Measurements from ENCODE around the gene MAP3K9. TPM values are rescaled to one million over a fixed set of nuclear protein-coding genes. Genes with fewer than 3 reads are reported as not detected.
"Not testable (repeated sequence)": the region's sequence is repeated elsewhere in the genome, so short reads cannot be mapped to it uniquely, and the experiment has no call there.

MAP3K9 gene
- 1.4 TPM for total RNA-seq
- long read RNA-seq, partial matches to known transcripts: 1 of 2 reads
- long read RNA-seq, other reads (novel, unspliced or antisense): 1 of 2 reads

DNA sequence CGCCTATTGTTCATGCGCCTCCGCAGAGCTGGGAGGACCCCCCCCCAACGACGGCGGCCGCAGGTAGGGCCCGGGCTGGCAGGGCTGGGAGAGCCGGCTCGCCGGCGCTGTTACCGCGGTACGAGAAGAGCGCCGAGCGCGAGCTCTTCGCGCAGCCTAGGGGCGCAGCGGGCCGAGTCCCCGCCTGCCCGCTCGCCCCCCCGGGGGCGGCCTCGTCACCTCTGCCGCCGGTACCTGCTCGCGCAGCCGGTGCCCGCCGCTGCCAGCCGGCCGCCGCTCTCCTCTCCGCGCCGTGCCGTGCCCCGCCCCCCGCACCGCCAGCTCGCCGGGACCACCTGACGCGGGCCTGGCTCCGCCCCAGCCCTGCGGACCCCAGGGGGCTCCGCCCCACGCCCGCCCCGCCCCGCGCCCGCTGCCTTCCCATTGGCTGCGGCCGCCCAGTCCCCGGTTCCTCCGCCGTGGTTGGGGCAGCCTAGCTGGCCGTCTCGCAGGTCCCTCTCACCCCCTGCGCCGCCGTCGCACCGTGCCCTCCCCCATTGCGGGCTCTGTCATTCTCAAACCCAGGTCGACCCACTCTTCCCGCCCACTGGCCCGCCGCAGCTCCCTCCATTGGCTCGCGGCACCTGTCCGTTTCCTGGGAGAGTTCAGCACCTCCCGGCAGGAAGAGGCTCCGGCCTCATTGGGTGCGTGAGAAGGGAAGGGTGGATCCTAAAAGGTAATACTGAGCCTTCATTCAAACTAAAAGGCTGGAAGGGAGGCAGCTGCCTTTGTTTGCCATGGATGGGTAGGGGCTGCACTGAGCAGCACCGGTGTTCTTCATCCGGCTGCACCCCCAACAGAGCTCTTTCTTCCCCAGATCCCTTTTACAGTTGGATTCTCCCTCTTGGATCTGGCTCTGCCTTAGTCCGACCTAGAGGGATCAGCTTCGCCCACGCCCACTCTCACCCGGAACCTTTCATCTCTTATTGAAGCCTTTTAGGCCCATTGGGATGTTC is at the start of gene MAP3K9:
TSS of gene MAP3K9 (minus strand) at position 289 of the 995 bp plus-strand sequence. CDS start 342 bp downstream, outside the sequence.
- intact Hi-C loops (cut with DNase I): loop anchor here (10.0 kb wide), 1 partner anchor 185 kb away; no protein-coding TSS in a partner anchor
- ATAC-seq (ENCODE audit: poor library complexity) (peak; percentile 97), DNase-seq (peak; percentile 90)

- no peak for ATAC-seq (ENCODE audit: poor library complexity)
- DNase-seq: no peak
- intact Hi-C loops (cut with DNase I): no loop called here
These were observed 49.3 kb upstream of the MAP3K9 start for GRCh38 chr14:70858641-70859040.

GRCh38 chr14:70857496-70857890 is 48.2 kb upstream of the MAP3K9 start:
- intact Hi-C loops (cut with DNase I): no loop called here
- no peak for DNase-seq
- no peak for ATAC-seq (ENCODE audit: poor library complexity)

DNA sequence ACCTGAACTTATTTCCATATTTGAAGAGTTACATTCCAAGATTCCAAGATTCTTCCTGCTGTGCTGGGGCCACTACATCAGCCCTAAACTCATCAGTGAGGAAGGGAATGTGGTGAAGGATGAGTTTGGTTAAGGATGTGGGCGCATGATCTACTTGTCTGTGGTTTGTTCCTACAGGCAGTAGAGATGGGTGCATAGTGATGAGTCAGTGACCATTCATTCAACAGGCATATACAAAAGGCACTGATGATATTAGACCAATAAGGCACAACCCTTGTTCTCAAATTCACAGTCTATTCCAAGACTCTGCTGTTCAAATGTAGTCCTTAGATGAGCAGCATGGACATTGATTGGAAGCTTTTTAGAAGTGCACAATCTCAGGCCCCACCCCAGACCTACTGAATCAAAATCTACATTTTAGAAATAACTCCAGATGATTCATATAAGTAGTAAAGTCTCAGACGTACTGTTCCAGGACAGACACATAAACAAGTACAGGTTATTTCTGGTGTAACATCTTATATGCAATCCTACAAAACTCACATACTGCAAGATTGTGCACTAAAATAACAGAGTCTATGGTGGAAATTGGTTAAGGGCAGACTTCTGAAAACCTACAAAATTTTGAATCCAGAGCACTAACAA is 47.7 kb upstream of the MAP3K9 start:
- DNase-seq: no peak

DNA sequence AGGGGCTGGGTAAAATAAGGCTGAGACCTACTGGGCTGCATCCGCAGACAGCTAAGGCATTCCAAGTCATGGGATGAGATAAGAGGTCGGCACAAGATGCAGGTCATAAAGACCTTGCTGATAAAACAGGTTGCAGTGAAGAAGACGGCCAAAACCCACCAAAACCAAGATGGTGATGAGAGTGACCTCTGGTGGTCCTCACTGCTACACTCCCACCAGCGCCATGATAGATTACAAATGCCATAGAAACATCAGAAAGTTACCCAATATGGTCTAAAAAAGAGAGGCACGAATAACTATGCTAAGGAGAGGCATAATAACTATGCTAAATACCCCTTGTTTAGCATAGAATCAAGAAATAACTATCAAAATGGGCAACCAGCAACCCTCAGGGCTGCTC is 46.2 kb upstream of the MAP3K9 start:
- intact Hi-C loops (cut with DNase I): no loop called here
- no peak for DNase-seq
- ATAC-seq (ENCODE audit: poor library complexity): no peak

More for the DNA sequence above, 47.7 kb upstream of the MAP3K9 start:
- no peak for ATAC-seq (ENCODE audit: poor library complexity)
- intact Hi-C loops (cut with DNase I): no loop called here

DNA sequence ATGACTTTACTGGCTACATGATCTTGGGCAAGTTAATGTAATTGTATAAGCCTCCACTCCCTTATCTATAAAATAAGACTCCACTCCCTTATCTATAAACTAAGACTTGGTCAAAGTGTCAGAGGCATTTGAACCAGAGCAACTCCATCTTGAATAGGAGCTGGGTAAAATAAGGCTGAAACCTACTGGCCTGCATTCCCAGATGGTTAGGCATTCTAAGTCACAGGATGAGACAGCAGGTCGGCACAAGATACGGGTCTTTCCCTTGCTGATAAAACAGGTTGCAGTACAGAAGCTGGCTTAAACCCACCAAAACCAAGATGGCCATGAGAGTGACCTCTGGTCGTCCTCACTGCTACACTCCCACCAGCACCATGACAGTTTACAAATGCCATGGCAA is 44.3 kb upstream of the MAP3K9 start:
- ATAC-seq (ENCODE audit: poor library complexity); intact Hi-C loops (cut with DNase I): not testable (repeated sequence)

GRCh38 chr14:70847406-70848090 is 38.2 kb upstream of the MAP3K9 start:
- ATAC-seq (ENCODE audit: poor library complexity): no peak
- intact Hi-C loops (cut with DNase I): no loop called here

More for the DNA sequence above, 44.3 kb upstream of the MAP3K9 start:
- DNase-seq: not testable (repeated sequence)

DNA sequence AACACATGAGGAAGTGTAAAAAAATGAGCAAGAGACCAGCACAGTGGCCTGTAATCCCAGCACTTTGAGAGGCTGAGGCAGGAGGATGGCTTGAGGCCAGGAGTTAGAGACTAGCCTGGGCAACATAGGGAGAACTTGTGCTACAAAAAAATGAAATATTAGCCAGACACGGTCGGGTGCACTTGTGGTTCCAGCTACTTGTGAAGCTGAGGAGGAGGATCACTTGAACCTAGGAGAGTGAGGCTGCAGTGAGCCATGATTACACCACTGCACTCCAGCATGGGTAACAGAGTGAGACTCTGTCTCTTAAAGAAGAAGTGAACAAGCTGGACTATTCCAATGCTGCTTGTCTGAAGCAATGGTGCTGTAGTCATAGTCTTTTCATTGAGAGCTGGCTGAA is 36.3 kb upstream of the MAP3K9 start:
- intact Hi-C loops (cut with DNase I): no loop called here
- ATAC-seq (ENCODE audit: poor library complexity): no peak
- no peak for DNase-seq

More at GRCh38 chr14:70847406-70848090, 38.2 kb upstream of the MAP3K9 start:
- no peak for DNase-seq

GRCh38 chr14:70842851-70843462 is 33.6 kb upstream of the MAP3K9 start:
- peak; percentile 63 for ATAC-seq (ENCODE audit: poor library complexity)
- no peak for DNase-seq
- intact Hi-C loops (cut with DNase I): no loop called here

GRCh38 chr14:70838076-70838475 is 28.8 kb upstream of the MAP3K9 start:
- DNase-seq: no peak
- intact Hi-C loops (cut with DNase I): no loop called here
- no peak for ATAC-seq (ENCODE audit: poor library complexity)

DNA sequence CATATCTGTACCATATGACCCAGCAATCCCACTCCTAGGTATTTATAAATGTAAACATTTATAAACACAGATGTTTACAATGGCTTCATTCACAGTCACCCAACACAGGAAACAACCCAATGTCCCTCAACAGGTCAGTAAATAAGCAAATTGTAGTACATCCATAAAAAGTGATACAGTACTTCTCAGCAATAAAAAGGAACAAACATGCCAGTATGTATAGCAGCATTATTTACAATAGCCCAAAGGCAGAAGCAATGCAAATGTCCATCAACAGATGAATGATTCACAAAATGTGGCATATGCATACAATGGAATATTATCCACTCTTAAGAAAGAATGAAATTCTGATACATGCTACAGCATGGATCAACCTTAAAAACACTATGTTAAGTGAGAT is 27.6 kb upstream of the MAP3K9 start:
- DNase-seq (no peak), ATAC-seq (ENCODE audit: poor library complexity) (no peak)
- intact Hi-C loops (cut with DNase I): no loop called here

- DNase-seq: no peak
- intact Hi-C loops (cut with DNase I): loop anchor here (5.0 kb wide), 1 partner anchor 143 kb away; no protein-coding TSS in a partner anchor
These were observed 24.6 kb upstream of the MAP3K9 start for GRCh38 chr14:70833884-70834283.

DNA sequence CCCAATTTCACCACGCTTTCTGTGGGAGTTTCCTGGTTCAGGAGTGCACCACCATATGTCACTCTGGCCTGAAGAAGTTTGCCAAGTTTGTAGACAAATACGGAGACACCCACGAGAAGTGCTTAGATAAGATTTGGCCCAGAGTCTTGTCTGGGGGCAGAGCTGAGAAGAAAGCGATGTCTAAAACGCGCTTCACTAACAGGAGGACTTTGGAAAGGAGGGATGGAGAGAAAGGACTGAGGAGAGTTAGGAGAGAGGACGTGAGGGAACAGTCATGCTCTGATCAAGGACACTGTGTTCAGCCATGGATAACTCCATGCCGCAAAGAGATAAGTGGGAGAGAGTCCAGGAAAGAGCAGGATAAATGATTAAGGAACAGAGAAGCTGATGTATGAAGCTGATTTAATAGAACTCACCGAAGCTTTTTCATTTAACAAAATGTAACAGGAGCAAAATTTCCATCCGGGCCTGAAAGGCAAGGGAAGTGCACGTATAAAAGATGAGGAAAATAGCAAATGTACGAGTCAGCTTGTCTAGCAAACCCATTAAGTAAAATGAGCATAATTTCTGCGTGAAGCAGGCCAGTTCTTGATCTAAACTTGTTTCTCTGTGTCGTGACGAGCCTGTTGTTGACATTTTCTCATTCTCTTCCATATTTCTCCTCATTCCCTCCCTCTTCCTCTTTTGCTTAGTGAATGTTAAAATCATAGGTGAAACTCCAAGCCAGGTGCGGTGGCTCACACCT is 23.4 kb upstream of the MAP3K9 start:
- ATAC-seq (ENCODE audit: poor library complexity) (peak; percentile 87), DNase-seq (no peak)
- intact Hi-C loops (cut with DNase I): loop anchor here (5.0 kb wide), 1 partner anchor 145 kb away; no protein-coding TSS in a partner anchor

More at GRCh38 chr14:70833884-70834283, 24.6 kb upstream of the MAP3K9 start:
- no peak for ATAC-seq (ENCODE audit: poor library complexity)

DNA sequence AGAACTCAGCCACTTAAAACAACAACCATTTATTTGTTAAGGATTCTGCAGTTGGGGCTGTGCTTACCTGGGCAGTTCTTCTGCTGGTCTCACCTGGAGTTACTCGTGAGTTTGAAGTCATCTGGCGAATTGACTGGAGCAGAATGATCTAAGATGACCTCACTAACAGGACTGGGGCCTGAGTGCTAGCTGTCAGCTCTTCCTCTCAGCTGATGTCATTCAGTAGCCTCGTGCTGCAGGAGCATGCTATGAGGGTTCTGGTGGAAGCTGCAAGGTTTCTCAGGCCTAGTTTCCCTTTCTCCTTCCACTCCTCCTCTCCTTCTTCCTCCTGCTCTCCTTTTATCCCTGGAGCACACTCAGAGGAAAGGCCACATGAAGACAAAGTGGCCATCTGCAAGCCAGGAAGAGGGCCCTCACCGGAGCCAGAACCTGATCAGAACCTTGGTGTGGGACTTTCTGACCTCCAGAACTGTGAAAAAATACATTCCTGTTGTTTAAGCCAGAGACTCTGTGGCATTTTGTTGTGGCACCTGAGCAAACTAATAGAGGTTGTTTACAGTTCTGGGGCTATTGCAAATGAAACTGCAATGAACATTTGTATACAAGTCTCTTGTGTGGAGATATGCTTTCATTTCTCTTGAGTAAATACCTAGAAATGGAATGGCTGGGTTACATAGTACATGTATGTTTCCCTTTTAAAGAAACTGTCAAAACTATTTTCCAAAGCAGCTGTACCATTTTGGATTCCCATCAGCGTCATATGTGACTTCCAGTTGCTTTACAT is 21.9 kb upstream of the MAP3K9 start:
- intact Hi-C loops (cut with DNase I): loop anchor here (5.0 kb wide), 1 partner anchor 146 kb away; no protein-coding TSS in a partner anchor
- DNase-seq: no peak
- no peak for ATAC-seq (ENCODE audit: poor library complexity)

GRCh38 chr14:70828188-70828587 is 18.9 kb upstream of the MAP3K9 start:
- ATAC-seq (ENCODE audit: poor library complexity) (no peak), DNase-seq (no peak)
- intact Hi-C loops (cut with DNase I): loop anchor here (10.0 kb wide), 1 partner anchor 77 kb away; the partner anchor contains the start of gene PCNX1

GRCh38 chr14:70827752-70828151 is 18.4 kb upstream of the MAP3K9 start:
- no peak for DNase-seq
- ATAC-seq (ENCODE audit: poor library complexity): no peak
- intact Hi-C loops (cut with DNase I): loop anchor here (10.0 kb wide), 1 partner anchor 77 kb away; the partner anchor contains the start of gene PCNX1

DNA sequence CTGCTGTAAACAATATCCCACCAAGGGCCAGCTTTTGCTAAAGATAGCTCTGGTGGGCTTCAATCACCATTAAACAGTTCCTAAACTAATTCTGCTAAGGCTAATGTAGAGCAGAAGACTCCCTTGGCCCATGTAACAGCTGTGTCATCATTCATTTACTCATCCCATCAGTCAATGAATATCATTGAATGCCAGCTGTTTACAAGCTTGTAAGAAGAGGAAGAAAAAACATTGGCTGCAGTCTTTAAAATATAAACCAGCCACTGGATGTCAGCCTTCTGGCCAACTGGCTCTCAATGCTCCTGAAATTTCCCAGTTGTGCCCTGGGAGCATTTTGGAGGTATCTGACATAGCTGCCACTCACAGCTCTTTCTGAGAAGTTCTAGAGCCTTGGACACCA is 18.0 kb upstream of the MAP3K9 start:
- intact Hi-C loops (cut with DNase I): loop anchor here (10.0 kb wide), 1 partner anchor 77 kb away; the partner anchor contains the start of gene PCNX1
- DNase-seq: no peak
- ATAC-seq (ENCODE audit: poor library complexity): no peak
